Epithelial cell of prostate (primary cell): ENCODE measurements around the gene ZNF70.

ENCODE experiments used
- DNase-seq: peaks from one replicate; pipeline ENCODE4 v3.0.0-alpha.2; 2011; ENCODE audit warnings: low read depth, low spot score
- H3K27ac ChIP-seq: fragments of 450-650 bp; 2 replicates; pipeline ENCODE4 v1.5.1; 2017; ENCODE audit warnings: mild to moderate bottlenecking

ZNF70 gene

GRCh38 chr22:23722724-23723123, 28.2 kb downstream of the ZNF70 start:
- H3K27ac ChIP-seq = no peak overlapping the region

GRCh38 chr22:23722160-23722559, 28.8 kb downstream of the ZNF70 start:
- H3K27ac ChIP-seq = no peak overlapping the region
- DNase-seq = no peak

More at GRCh38 chr22:23722724-23723123, 28.2 kb downstream of the ZNF70 start:
- DNase-seq = no peak

GRCh38 chr22:23720855-23721254, 30.1 kb downstream of the ZNF70 start:
- DNase-seq = no peak
- no peak overlapping the region for H3K27ac ChIP-seq

GRCh38 chr22:23718371-23719165, 32.3 kb downstream of the ZNF70 start:
- H3K27ac ChIP-seq = no peak overlapping the region
- no peak for DNase-seq

- H3K27ac ChIP-seq = no peak overlapping the region
- DNase-seq = peak; percentile 24
These were observed 33.8 kb downstream of the ZNF70 start for GRCh38 chr22:23716811-23717801.

GRCh38 chr22:23715806-23716375, 35.0 kb downstream of the ZNF70 start:
- DNase-seq = no peak
- H3K27ac ChIP-seq = no peak overlapping the region

GRCh38 chr22:23714596-23715578, 36.0 kb downstream of the ZNF70 start:
- no peak for DNase-seq
- H3K27ac ChIP-seq = no peak overlapping the region

GRCh38 chr22:23713696-23714595, 37.0 kb downstream of the ZNF70 start:
- DNase-seq = no peak
- no peak overlapping the region for H3K27ac ChIP-seq

GRCh38 chr22:23712256-23712655, 38.7 kb downstream of the ZNF70 start:
- no peak for DNase-seq
- no peak overlapping the region for H3K27ac ChIP-seq

- DNase-seq = no peak
- H3K27ac ChIP-seq = no peak overlapping the region
These were observed 41.8 kb downstream of the ZNF70 start for GRCh38 chr22:23709107-23709506.

GRCh38 chr22:23708270-23708669, 42.6 kb downstream of the ZNF70 start:
- no peak overlapping the region for H3K27ac ChIP-seq
- no peak for DNase-seq

GRCh38 chr22:23705358-23705757, 45.6 kb downstream of the ZNF70 start:
- no peak overlapping the region for H3K27ac ChIP-seq
- no peak for DNase-seq

GRCh38 chr22:23704829-23705228, 46.1 kb downstream of the ZNF70 start:
- H3K27ac ChIP-seq = no peak overlapping the region
- no peak for DNase-seq

GRCh38 chr22:23704062-23704461, 46.9 kb downstream of the ZNF70 start:
- no peak overlapping the region for H3K27ac ChIP-seq
- no peak for DNase-seq

- H3K27ac ChIP-seq = no peak overlapping the region
- no peak for DNase-seq
These were observed 50.2 kb downstream of the ZNF70 start for GRCh38 chr22:23700706-23701105.

GRCh38 chr22:23698673-23699235, 52.2 kb downstream of the ZNF70 start:
- H3K27ac ChIP-seq = no peak overlapping the region

GRCh38 chr22:23698094-23698493, 52.8 kb downstream of the ZNF70 start:
- no peak overlapping the region for H3K27ac ChIP-seq
- DNase-seq = no peak

More at GRCh38 chr22:23698673-23699235, 52.2 kb downstream of the ZNF70 start:
- no peak for DNase-seq
